Suprapubic skin (tissue), 4 donors: ENCODE results near the gene PLXNA2. TPM values are rescaled to one million over a fixed set of nuclear protein-coding genes. Genes with fewer than 3 reads are reported as not detected.

Experiments
- DNase-seq, 2 donors: peaks; one replicate each; pipeline ENCODE4 v3.0.0-alpha.2; 2019; ENCODE audit warnings: low spot score in 2 of 2
- H3K27ac ChIP-seq: fragments of 200-600 bp; sonication (generic); one replicate; pipeline ENCODE4 v1.5.1; 2019
- H3K27me3 ChIP-seq: fragments of 200-600 bp; sonication (generic); one replicate; pipeline ENCODE4 v1.5.1; 2019
- H3K36me3 ChIP-seq: fragments of 200-600 bp; sonication (generic); one replicate; pipeline ENCODE4 v1.5.1; 2019
- H3K4me1 ChIP-seq: fragments of 200-600 bp; sonication (generic); one replicate; pipeline ENCODE4 v1.5.1; 2019
- H3K4me3 ChIP-seq: fragments of 200-600 bp; sonication (generic); one replicate; pipeline ENCODE4 v1.5.1; 2019; ENCODE audit warnings: mild to moderate bottlenecking
- H3K9me3 ChIP-seq: fragments of 200-600 bp; sonication (generic); one replicate; pipeline ENCODE4 v1.5.1; 2019
- EP300 ChIP-seq: sonication (generic); formaldehyde crosslinking; IDR thresholded peaks from one replicate; pipeline ENCODE4 v1.6.1; 2017; ENCODE audit warnings: antibody characterized with exemption
- POLR2A ChIP-seq, 2 donors: fragments of 450-650 bp; IDR thresholded peaks; one replicate each; pipeline ENCODE4 v1.6.1; 2017; ENCODE audit warnings: antibody characterized with exemption in 2 of 2, mild to moderate bottlenecking in 2 of 2, moderate library complexity in 2 of 2
- POLR2AphosphoS5 ChIP-seq, 3 donors: sonication (generic); formaldehyde crosslinking; IDR thresholded peaks; one replicate each; pipeline ENCODE4 v1.6.1; 2017; ENCODE audit warnings: antibody characterized with exemption in 3 of 3
- WGBS: methylation state at CpG from one replicate; pipeline ENCODE4 v1.1.5; 2018; 5-methylcytosine and 5-hydroxymethylcytosine counted together
- total RNA-seq, 4 donors: library from RNA; depleted of rRNA; stranded (reverse); fragments of >200 nt; gene quantifications; one replicate each; pipeline ENCODE4 v1.1.0, GENCODE V29; 2016
- TF ChIP-seq, protein P1 (sequence below), 2 donors: fragments of 200-600 bp in 1 of 2; fragments of 450-650 bp in 1 of 2; sonication (generic) in 1 of 2; IDR thresholded peaks; one replicate each; pipeline ENCODE4 v1.5.1; 2016 to 2019; ENCODE audit warnings: antibody characterized with exemption in 2 of 2, mild to moderate bottlenecking in 1 of 2, moderate library complexity in 1 of 2

Gene PLXNA2
- total RNA-seq, 4 donors from 2014 or later, result 35.3 to 53.9 (median 45.7) TPM

DNA sequence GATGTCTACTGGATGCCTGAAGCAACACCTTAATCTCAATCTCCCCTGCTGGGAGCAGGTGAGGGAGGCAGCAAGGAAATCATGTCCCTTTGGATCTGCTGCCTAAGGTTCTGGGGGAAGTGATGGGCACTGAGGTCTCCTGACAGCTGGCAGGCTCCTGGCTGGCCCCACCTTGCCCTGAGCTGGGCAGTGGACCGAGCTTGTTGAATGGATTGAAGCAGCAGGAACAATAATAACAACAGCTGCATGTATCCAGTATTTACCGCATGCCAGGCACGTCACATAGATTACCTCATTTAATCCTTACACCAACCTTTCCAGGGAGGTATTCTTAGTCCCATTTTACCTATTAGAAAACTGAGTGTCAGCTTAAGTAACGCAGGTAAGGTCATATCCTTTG is 133.9 kb downstream of the PLXNA2 start:
- TF ChIP-seq EP300 (no peak), POLR2A (IDR thresholded peaks at IDR 0.05) (no peak), POLR2AphosphoS5 (IDR thresholded peaks at IDR 0.05) (no peak)
- TF ChIP-seq, protein P1, sequence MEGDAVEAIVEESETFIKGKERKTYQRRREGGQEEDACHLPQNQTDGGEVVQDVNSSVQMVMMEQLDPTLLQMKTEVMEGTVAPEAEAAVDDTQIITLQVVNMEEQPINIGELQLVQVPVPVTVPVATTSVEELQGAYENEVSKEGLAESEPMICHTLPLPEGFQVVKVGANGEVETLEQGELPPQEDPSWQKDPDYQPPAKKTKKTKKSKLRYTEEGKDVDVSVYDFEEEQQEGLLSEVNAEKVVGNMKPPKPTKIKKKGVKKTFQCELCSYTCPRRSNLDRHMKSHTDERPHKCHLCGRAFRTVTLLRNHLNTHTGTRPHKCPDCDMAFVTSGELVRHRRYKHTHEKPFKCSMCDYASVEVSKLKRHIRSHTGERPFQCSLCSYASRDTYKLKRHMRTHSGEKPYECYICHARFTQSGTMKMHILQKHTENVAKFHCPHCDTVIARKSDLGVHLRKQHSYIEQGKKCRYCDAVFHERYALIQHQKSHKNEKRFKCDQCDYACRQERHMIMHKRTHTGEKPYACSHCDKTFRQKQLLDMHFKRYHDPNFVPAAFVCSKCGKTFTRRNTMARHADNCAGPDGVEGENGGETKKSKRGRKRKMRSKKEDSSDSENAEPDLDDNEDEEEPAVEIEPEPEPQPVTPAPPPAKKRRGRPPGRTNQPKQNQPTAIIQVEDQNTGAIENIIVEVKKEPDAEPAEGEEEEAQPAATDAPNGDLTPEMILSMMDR (IDR thresholded peaks at IDR 0.05), result no peak
- no peaks in the 10 kb centered on the region for H3K9me3 ChIP-seq
- no peak for DNase-seq
- H3K27me3 ChIP-seq, result no peaks in the 10 kb centered on the region
- H3K27ac ChIP-seq, result no peak overlapping the region
- no peak overlapping the region for H3K4me3 ChIP-seq
- WGBS, result 86% methylated on average over 3 of the region's 4 CpGs
- H3K36me3 ChIP-seq, result no peaks in the 10 kb centered on the region
- H3K4me1 ChIP-seq, result no peaks in the 10 kb centered on the region

DNA sequence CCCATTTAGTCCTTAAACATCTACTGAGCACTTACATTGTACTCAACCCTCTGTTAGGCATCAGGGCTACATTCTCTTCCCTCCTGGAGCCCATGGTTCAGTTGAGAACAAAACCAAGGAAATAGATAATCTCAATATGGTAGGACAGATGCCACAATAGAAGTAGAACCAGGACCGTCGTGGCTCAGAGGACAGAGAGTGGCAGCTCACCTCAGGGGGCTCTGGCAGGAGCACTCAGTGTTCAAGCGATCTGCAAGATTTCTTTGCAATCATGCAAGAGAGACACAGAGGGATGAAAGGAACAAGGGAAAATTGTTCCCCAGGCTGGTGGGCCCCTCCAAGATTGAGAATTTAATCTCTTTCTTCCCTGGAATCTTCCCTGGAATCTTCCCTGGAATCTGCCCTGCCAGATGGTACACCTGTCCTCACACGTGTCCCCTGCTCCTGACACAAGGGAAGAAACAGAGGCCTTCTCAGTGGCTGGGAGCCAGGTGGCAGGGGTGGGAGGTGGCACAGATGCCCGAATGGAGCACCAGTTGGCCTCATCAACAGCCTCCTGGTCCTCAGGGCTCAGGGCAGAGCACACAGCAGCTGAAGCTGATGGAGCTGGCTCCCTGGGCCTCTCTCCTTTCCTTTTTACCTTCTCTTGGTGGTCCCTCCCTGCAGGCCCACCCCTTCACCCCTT is 135.4 kb downstream of the PLXNA2 start:
- 95% methylated on average over 5 of the region's 5 CpGs for WGBS
- Histone ChIP-seq H3K4me1 (no peaks in the 10 kb centered on the region), H3K27me3 (no peaks in the 10 kb centered on the region), H3K4me3 (no peak overlapping the region), H3K9me3 (no peaks in the 10 kb centered on the region), H3K27ac (no peak overlapping the region), H3K36me3 (no peaks in the 10 kb centered on the region)
- TF ChIP-seq POLR2A (IDR thresholded peaks at IDR 0.05) (no peak), POLR2AphosphoS5 (IDR thresholded peaks at IDR 0.05) (no peak), EP300 (no peak)
- TF ChIP-seq, protein P1 (IDR thresholded peaks at IDR 0.05), result no peak
- no peak for DNase-seq

DNA sequence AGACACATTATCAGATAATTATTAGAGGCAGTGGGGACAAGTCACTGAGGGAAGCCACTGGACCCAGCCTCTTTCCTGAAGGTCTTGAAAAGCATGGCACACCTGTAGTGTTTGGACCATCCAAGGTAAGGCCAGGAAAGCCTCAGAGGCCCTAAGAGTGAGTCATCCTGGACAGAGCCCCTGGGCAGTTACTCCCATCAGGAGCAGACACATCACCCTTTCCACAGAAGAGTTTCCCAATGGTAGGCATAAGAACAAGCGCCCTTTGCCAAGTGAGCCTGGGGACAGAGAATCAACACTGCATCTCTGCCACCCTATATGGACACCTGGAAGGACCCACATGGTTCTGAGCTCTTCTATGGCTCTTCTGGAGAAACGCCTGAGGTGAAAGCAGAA is 136.0 kb downstream of the PLXNA2 start:
- Histone ChIP-seq H3K27ac (no peak overlapping the region), H3K9me3 (no peaks in the 10 kb centered on the region), H3K36me3 (no peaks in the 10 kb centered on the region), H3K27me3 (no peaks in the 10 kb centered on the region), H3K4me1 (no peaks in the 10 kb centered on the region), H3K4me3 (no peak overlapping the region)
- no peak for DNase-seq
- 94% methylated on average over 2 of the region's 2 CpGs for WGBS
- TF ChIP-seq, protein P1 (IDR thresholded peaks at IDR 0.05), result no peak
- no peak for TF ChIP-seq EP300
- TF ChIP-seq POLR2A (IDR thresholded peaks at IDR 0.05), result no peak
- TF ChIP-seq POLR2AphosphoS5 (IDR thresholded peaks at IDR 0.05), result no peak

DNA sequence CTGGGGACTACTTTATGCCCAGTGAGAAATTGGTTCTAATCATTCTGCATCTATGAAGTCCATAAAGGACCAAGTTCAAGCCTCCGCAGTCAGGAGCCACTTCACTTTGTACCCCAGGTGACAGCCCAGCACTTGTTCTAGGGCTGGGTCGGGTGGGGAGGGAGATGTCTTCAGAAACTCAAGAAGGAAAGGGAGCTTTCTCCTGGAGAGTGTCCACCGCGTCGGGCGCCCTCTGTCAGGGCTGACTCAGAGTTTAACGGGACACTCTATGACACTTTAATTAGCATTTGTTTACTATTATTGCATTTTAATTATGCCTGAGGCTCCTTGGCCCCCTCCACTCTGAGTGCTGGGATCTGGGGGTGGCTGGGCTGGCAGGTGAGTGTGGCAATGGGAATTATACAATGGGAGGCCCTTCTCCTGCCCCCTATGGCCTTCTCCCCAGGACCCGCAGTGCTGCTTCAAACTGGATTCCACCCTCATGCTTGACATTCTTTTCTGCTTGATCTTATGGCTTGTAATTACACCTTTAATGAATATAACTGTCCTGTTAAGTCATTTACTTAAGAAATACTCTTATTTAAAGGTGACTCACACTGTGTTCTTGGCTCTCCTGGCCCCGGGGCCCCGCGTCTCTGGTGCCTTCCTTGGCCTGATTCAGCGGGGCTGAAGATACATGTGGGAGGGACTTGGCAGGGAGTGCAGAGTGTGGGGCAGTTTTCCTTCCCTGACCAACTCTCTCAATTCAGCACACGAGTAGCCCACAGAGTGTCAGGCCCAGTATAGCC is 136.6 kb downstream of the PLXNA2 start:
- Histone ChIP-seq H3K4me3 (no peak overlapping the region), H3K9me3 (no peaks in the 10 kb centered on the region), H3K4me1 (no peaks in the 10 kb centered on the region), H3K36me3 (no peaks in the 10 kb centered on the region), H3K27ac (no peak overlapping the region), H3K27me3 (no peaks in the 10 kb centered on the region)
- 61% methylated on average over 6 of the region's 13 CpGs for WGBS
- no peak for DNase-seq
- TF ChIP-seq POLR2A (IDR thresholded peaks at IDR 0.05) (no peak), POLR2AphosphoS5 (IDR thresholded peaks at IDR 0.05) (no peak), EP300 (no peak)
- TF ChIP-seq, protein P1 (IDR thresholded peaks at IDR 0.05), result no peak

DNA sequence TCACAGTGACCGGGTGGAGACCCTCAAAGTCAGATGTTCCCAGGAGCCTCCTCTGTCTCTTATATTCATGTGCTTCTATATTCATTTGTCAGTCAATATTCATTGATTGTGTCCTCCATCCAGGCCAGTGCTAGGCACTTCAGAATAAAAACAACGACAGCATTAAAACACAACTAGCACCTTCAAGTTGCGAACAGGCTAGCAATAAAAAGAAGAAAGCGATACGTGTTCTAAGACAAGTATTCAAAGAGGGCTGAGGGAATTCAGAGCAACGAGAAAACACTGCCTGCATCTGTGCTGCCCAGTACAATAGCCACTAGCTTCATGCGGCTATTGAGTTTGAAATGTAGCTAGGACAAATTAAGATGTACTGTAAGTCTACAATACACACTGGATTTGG is 138.0 kb downstream of the PLXNA2 start:
- TF ChIP-seq EP300 (no peak), POLR2AphosphoS5 (IDR thresholded peaks at IDR 0.05) (no peak), POLR2A (IDR thresholded peaks at IDR 0.05) (no peak)
- TF ChIP-seq, protein P1 (IDR thresholded peaks at IDR 0.05), result no peak
- no peak overlapping the region for H3K4me3 ChIP-seq
- no peaks in the 10 kb centered on the region for H3K9me3 ChIP-seq
- DNase-seq, result no peak
- H3K4me1 ChIP-seq, result no peaks in the 10 kb centered on the region
- H3K27me3 ChIP-seq, result no peaks in the 10 kb centered on the region
- H3K27ac ChIP-seq, result no peak overlapping the region
- WGBS, result 87% methylated on average over 7 of the region's 7 CpGs
- H3K36me3 ChIP-seq, result no peaks in the 10 kb centered on the region
